ENCODE data around the gene SMIM12.

The SMIM12 gene

GRCh38 chr1:34871443-34872132 is 12.0 kb upstream of the SMIM12 start:
- DNase-seq: no peak

GRCh38 chr1:34870395-34870794 is 10.8 kb upstream of the SMIM12 start:
- no peak for DNase-seq

GRCh38 chr1:34869760-34870159 is 10.2 kb upstream of the SMIM12 start:
- DNase-seq: no peak

- DNase-seq: no peak
Observed at GRCh38 chr1:34868230-34869049, 8.9 kb upstream of the SMIM12 start.

GRCh38 chr1:34867415-34867814 is 7.9 kb upstream of the SMIM12 start:
- DNase-seq: no peak

GRCh38 chr1:34866762-34867109 is 7.2 kb upstream of the SMIM12 start:
- DNase-seq: no peak

- peak; percentile 82 for DNase-seq
Observed at GRCh38 chr1:34865981-34866761, 6.6 kb upstream of the SMIM12 start.

GRCh38 chr1:34865573-34865972 is 6.0 kb upstream of the SMIM12 start:
- DNase-seq: no peak

- no peak for DNase-seq
Observed at GRCh38 chr1:34864759-34865158, 5.2 kb upstream of the SMIM12 start.

- no peak for DNase-seq
Observed at GRCh38 chr1:34863501-34863900, 4.0 kb upstream of the SMIM12 start.

- DNase-seq: peak; percentile 46
Observed at GRCh38 chr1:34858901-34859445, 576 bp downstream of the SMIM12 start.

GRCh38 chr1:34856697-34857096 is 2.9 kb downstream of the SMIM12 start:
- no peak for DNase-seq

- DNase-seq: peak; percentile 96
Observed at GRCh38 chr1:34852677-34853217, 6.8 kb downstream of the SMIM12 start.

GRCh38 chr1:34851431-34852105 is 8.0 kb downstream of the SMIM12 start:
- no peak for DNase-seq

GRCh38 chr1:34850382-34850781 is 9.2 kb downstream of the SMIM12 start:
- no peak for DNase-seq

- DNase-seq: no peak
Observed at GRCh38 chr1:34847094-34847493, 12.5 kb downstream of the SMIM12 start.

- no peak for DNase-seq
Observed at GRCh38 chr1:34846265-34846664, 13.3 kb downstream of the SMIM12 start.

- DNase-seq: peak; percentile 72
Observed at GRCh38 chr1:34845131-34845901, 14.2 kb downstream of the SMIM12 start.

- no peak for DNase-seq
Observed at GRCh38 chr1:34844252-34844634, 15.3 kb downstream of the SMIM12 start.

GRCh38 chr1:34843392-34844251 is 15.9 kb downstream of the SMIM12 start:
- DNase-seq: peak; percentile 73

- DNase-seq: no peak
Observed at GRCh38 chr1:34842952-34843371, 16.6 kb downstream of the SMIM12 start.

All from hematopoietic multipotent progenitor cell treated with erythropoietin and hydrocortisone succinate and interleukin-3 and kit ligand, for 8 days (in vitro differentiated cells).